Aortic smooth muscle cell (primary cell): Measurements from ENCODE around the gene GOLGA8B. TPM values are rescaled to one million over a fixed set of nuclear protein-coding genes. Genes with fewer than 3 reads are reported as not detected.

ENCODE experiments used
- total RNA-seq: library from RNA; depleted of rRNA; stranded (reverse); fragments of >200 nt; gene quantifications from 2 replicates; pipeline ENCODE4 v1.2.3, GENCODE V29; 2014

The GOLGA8B gene, protein sequence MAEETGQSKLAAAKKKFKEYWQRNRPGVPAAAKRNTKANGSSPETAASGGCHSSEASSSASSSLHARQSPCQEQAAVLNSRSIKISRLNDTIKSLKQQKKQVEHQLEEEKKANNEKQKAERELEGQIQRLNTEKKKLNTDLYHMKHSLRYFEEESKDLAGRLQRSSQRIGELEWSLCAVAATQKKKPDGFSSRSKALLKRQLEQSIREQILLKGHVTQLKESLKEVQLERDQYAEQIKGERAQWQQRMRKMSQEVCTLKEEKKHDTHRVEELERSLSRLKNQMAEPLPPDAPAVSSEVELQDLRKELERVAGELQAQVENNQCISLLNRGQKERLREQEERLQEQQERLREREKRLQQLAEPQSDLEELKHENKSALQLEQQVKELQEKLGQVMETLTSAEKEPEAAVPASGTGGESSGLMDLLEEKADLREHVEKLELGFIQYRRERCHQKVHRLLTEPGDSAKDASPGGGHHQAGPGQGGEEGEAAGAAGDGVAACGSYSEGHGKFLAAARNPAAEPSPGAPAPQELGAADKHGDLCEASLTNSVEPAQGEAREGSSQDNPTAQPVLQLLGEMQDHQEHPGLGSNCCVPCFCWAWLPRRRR
- 13.4 and 13.9 TPM in 2 replicates for total RNA-seq

GRCh38 chr15:34583399-34584329 lies at the start of gene GOLGA8B:
TSS of gene GOLGA8B (minus strand) at chr15:34583651. CDS start at chr15:34535912, 47,739 bp downstream.

Other genes with a start within 250 kb of the GOLGA8B start
- 38.2 and 61.4 TPM in 2 replicates for gene SLC12A6, start 245.9 kb downstream of the GOLGA8B start, total RNA-seq
- 247 and 255 TPM in 2 replicates for gene NOP10, start 240.5 kb downstream of the GOLGA8B start, total RNA-seq
- not detected in 2 replicates for gene NUTM1, start 240.3 kb downstream of the GOLGA8B start, total RNA-seq
- gene LPCAT4, start 216.5 kb downstream of the GOLGA8B start, total RNA-seq = 12.9 and 15.4 TPM in 2 replicates
- 12.2 and 12.7 TPM in 2 replicates for gene GOLGA8A, start 145.8 kb downstream of the GOLGA8B start, total RNA-seq
- gene GJD2, start 171.3 kb upstream of the GOLGA8B start, total RNA-seq = not detected in 2 replicates
- gene ACTC1, start 211.9 kb upstream of the GOLGA8B start, total RNA-seq = 0.12 TPM in 1 of 2 replicates, not detected in the other